H7 (cell line): Measurements from ENCODE around the gene ASXL2. TPM values are rescaled to one million over a fixed set of nuclear protein-coding genes. Genes with fewer than 3 reads are reported as not detected.
"Not testable (repeated sequence)": the region's sequence is repeated elsewhere in the genome, so short reads cannot be mapped to it uniquely, and the experiment has no call there.

ENCODE experiments used
- DNase-seq: peaks from one replicate; pipeline ENCODE4 v3.0.0; 2012
- H3K27me3 ChIP-seq: 2 replicates; pipeline ENCODE4 v1.6.0; 2011; ENCODE audit warnings: mild to moderate bottlenecking, low read length; ENCODE audit not compliant: control insufficient read depth, insufficient read depth
- H3K36me3 ChIP-seq: replicated peaks from 2 replicates; pipeline ENCODE4 v1.5.1; 2011; ENCODE audit warnings: low read length; ENCODE audit not compliant: control insufficient read depth, insufficient read depth
- H3K4me3 ChIP-seq: 2 replicates; pipeline ENCODE4 v1.5.1; 2011; ENCODE audit warnings: low read depth, mild to moderate bottlenecking, control low read depth, low read length, moderate library complexity; ENCODE audit not compliant: insufficient read depth
- total RNA-seq: library from RNA; depleted of rRNA; stranded (reverse); fragments of >200 nt; shearing (Covaris generic); gene quantifications from 2 replicates; pipeline ENCODE4 v1.2.3, GENCODE V29; 2014

The ASXL2 gene
- total RNA-seq, 1 experiment from 2014 or later = 9.4 TPM

DNA sequence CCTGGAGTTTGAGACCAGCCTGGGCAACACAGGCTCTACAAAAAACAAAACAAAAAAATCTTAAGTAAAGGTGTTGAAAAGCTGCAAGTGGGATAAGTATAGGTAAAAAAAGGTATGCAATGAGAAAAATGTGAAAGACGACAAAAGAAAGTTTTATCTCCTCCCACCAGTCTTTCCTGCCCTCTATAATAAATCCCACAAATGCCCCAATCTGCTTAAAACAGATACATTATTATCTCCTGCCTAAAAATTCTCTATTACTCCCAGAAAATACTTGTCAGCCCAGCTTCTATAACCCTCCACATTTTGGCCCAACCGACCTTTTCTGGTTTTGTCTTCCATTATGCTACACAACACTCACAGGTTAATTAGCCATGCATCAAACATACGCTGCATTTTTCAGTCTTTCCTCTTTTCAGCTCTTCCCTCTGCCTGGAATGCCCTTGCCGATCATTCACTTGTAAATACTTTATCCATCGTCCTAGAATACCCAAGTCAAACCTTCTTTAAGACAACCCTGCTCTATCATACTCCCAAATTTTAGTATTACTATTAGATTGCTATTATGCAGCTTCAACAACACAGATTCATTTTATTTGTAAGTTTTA, 10.8 kb downstream of the ASXL2 start:
- H3K27me3 ChIP-seq = no peaks in the 10 kb centered on the region
- no peak overlapping the region for H3K4me3 ChIP-seq
- no peak for DNase-seq
- no peaks in the 10 kb centered on the region for H3K36me3 ChIP-seq

GRCh38 chr2:25856377-25856776, 21.9 kb downstream of the ASXL2 start:
- DNase-seq = peak; percentile 44
- Histone ChIP-seq H3K36me3 (no peaks in the 10 kb centered on the region), H3K27me3 (no peaks in the 10 kb centered on the region), H3K4me3 (no peak overlapping the region)

DNA sequence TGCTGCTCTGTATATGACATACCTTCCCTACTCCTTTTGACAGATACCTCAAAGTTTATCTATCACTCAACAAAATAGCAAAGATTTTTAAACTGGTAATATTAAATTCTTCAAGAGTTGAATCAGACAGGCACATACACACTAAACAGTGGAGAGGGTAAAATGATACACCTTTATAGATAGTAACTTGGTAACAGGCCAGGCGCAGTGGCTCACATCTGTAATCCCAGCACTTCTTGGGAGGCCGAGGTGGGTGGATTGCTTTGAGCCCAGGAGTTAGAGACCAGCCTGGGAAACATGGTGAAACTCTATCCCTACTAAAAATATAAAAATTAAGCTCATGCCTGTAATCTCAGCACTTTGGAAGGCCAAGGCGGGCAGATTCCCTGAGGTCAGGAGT, 23.2 kb downstream of the ASXL2 start:
- no peak for DNase-seq
- Histone ChIP-seq H3K27me3 (no peaks in the 10 kb centered on the region), H3K4me3 (no peak overlapping the region), H3K36me3 (no peaks in the 10 kb centered on the region)

DNA sequence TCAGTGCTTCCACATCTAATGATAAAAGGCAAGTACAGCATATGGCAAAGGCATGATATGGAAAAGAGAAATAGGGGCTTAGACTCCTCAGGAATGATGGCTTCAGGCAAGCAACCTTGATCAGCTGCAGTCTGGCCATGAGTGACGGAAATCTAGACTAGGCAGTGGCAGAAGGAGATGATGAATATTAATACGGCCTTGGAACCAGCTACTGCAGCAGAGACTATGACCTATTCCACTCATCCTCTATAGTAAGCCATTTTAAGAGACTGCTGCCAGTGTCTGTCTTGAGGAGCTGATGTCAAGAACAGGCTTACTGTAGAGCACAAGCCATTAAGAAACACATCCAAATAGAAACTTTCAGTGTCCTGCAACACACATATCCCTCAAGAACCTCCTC, 23.7 kb downstream of the ASXL2 start:
- H3K36me3 ChIP-seq = no peaks in the 10 kb centered on the region
- no peaks in the 10 kb centered on the region for H3K27me3 ChIP-seq
- DNase-seq = no peak
- no peak overlapping the region for H3K4me3 ChIP-seq

GRCh38 chr2:25853038-25853638, 25.1 kb downstream of the ASXL2 start:
- DNase-seq = no peak
- Histone ChIP-seq H3K36me3 (no peaks in the 10 kb centered on the region), H3K27me3 (no peaks in the 10 kb centered on the region), H3K4me3 (no peak overlapping the region)

DNA sequence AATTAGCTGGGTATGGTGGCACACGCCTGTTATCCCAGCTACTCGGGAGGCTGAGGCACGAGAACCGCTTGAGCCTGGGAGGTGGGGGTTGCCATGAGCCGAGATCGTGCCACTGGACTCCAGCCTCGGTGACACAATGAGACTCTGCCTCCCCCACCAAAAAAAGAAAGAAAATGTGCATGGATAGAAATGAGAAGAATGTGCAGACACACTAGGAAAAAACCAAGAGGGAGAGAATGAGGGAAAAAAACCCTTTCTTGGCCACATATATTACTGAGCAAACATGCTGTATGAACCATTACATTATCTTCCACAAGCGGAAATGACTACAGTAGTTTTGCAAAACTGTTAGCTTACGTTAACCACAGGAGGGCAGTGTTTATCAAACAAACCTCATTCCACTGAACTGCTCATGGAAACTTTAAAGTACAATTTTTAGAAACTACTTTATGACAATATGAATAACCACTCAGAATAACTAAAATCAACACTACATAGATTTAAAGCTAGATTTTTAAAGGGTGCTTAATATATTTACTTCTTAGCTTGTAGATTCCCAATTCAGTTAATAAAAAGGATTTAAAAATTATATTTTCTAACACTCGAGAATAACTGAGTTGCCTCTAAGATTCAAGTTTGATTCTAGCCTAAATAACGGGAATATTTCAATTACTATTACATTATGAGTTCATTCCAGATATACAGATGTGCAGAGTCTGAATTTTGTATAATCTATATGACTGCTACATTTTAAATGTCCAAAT, 26.4 kb downstream of the ASXL2 start:
- H3K4me3 ChIP-seq = no peak overlapping the region
- no peaks in the 10 kb centered on the region for H3K36me3 ChIP-seq
- peak; percentile 30 for DNase-seq
- H3K27me3 ChIP-seq = no peaks in the 10 kb centered on the region

- not testable (repeated sequence) for DNase-seq, H3K27me3 ChIP-seq, H3K4me3 ChIP-seq, H3K36me3 ChIP-seq
Observed at GRCh38 chr2:25850400-25850799, 27.9 kb downstream of the ASXL2 start.

GRCh38 chr2:25849350-25849749, 28.9 kb downstream of the ASXL2 start:
- DNase-seq, H3K4me3 ChIP-seq, H3K36me3 ChIP-seq: not testable (repeated sequence)

GRCh38 chr2:25845843-25846505, 32.3 kb downstream of the ASXL2 start:
- Histone ChIP-seq H3K36me3 (peaks cover 1% of the 10 kb centered on the region; the same call in 1 of the 2 replicates), H3K4me3 (no peak overlapping the region), H3K27me3 (no peaks in the 10 kb centered on the region)
- no peak for DNase-seq

More at GRCh38 chr2:25849350-25849749, 28.9 kb downstream of the ASXL2 start:
- H3K27me3 ChIP-seq = not testable (repeated sequence)

DNA sequence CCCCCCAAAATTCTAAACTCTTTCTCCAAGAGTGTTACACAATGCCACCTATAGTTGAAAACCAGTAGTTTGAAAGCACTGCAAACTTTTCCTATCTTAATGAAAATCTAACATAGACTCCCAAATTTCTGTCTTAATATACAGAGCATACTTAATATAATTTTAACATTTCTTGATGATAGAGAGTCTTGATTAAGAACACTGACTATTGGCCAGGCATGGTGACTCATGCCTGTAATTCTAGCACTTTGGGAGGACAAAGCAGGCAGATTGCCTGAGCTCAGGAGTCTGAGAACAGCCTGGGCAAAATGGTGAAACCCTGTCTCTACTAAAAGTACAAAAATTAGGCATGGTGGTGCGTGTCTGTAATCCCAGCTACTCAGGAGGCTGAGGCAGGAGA, 34.2 kb downstream of the ASXL2 start:
- peaks cover 1% of the 10 kb centered on the region; the same call in 1 of the 2 replicates for H3K36me3 ChIP-seq
- H3K4me3 ChIP-seq = no peak overlapping the region
- no peak for DNase-seq
- H3K27me3 ChIP-seq = no peaks in the 10 kb centered on the region

DNA sequence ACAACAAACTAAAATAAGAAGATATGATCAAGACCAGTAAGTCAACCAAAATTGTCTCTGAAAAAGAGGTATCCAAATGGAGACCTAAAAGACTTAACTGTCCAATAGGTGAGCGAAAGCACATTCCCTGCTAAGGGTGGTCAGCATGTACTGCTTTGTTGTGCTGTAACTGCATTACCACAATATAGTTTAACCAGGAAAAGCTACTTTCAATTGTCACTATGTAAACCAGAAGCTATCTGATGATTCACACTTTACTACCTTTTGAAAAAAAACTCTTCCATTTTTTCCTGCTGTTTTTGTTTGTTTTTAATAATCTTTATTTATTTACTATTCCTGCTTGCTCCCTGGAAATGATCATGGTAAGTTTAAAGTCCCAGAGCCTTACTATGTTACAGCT, 36.1 kb downstream of the ASXL2 start:
- Histone ChIP-seq H3K27me3 (no peaks in the 10 kb centered on the region), H3K36me3 (peaks cover 1% of the 10 kb centered on the region; the same call in 1 of the 2 replicates), H3K4me3 (no peak overlapping the region)
- no peak for DNase-seq

DNA sequence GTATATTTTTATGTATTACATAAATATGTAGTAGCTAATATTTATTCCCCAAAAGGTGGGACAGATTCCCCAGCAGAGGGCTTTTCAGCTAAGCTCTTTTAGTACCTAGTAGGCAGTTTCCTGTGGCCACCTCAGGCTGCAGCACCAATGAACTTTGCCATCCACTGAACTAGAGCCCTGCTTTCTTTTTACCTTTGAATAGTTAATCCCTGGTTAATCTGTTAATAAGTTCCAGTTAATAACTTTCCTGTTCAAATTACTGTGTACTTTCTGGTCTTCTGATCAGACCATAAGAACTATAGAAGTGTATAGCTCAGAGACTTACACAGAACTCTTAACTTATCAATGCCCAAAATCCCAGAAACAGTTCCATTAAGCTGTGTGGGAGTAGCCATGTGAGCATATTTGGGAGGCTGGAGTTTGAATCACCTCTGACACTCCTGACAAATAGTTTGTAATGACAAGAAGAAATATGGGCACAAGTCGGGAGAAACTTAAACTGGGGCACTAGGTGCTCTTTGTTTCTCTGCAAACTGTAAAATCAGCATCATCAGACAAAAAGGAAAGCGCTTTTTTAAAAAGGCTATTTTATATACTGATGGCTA, 40.0 kb downstream of the ASXL2 start:
- H3K36me3 ChIP-seq = peaks cover 1% of the 10 kb centered on the region; the same call in 1 of the 2 replicates
- H3K27me3 ChIP-seq = no peaks in the 10 kb centered on the region
- no peak overlapping the region for H3K4me3 ChIP-seq
- DNase-seq = no peak

DNA sequence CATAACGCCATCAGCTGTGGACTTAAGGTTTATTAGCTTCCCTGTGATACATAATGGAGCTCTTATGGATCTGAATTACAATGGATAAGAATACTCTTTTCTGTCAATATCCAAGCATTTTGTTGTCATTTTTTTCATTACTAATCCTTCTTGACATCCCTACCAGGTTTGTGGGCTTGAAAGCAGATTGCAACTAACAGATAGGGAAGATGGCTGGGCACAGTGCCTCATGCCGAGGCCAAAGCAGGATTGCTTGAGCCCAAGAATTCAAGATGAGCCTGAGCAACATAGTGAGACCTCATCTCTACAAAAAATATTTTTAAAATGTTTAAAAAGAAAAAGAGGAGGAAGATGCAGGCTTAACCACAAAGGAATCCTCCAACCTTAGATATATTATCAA, 42.4 kb downstream of the ASXL2 start:
- no peaks in the 10 kb centered on the region for H3K27me3 ChIP-seq
- DNase-seq = no peak
- peaks cover 1% of the 10 kb centered on the region; the same call in 1 of the 2 replicates for H3K36me3 ChIP-seq
- no peak overlapping the region for H3K4me3 ChIP-seq

GRCh38 chr2:25833566-25833965, 44.7 kb downstream of the ASXL2 start:
- H3K4me3 ChIP-seq = no peak overlapping the region
- no peak for DNase-seq
- H3K36me3 ChIP-seq = peaks cover 1% of the 10 kb centered on the region; the same call in 1 of the 2 replicates
- no peaks in the 10 kb centered on the region for H3K27me3 ChIP-seq
